ENCODE results near the gene UHMK1. TPM values are rescaled to one million over a fixed set of nuclear protein-coding genes. Genes with fewer than 3 reads are reported as not detected.

Gene UHMK1
- total RNA-seq, 1 experiment from 2014 or later, result 62.2 TPM

- POLR2A ChIA-PET (ENCODE audit: low non-redundant PET), result no interaction called here
- DNase-seq (ENCODE audit: low spot score), result peak; percentile 23
- no TSS peak for BruUV-seq (replicated peaks)
Measured at GRCh38 chr1:162475539-162476185, 22.0 kb upstream of the UHMK1 start.

GRCh38 chr1:162476620-162477019 is 21.0 kb upstream of the UHMK1 start:
- Histone ChIP-seq H3K4me1 (ENCODE audit: insufficient read depth, low read length, poor library complexity, severe bottlenecking) (no peaks in the 10 kb centered on the region), H3K27ac (ENCODE audit: low read depth, low read length, poor library complexity, severe bottlenecking) (no peak overlapping the region), H3K36me3 (ENCODE audit: insufficient read depth, low read length, poor library complexity, severe bottlenecking) (no peaks in the 10 kb centered on the region), H3K4me3 (ENCODE audit: low read depth, low read length, poor library complexity, severe bottlenecking) (no peak overlapping the region), H3K27me3 (replicated peaks; ENCODE audit: insufficient read depth, low read depth, low read length, poor library complexity) (no peaks in the 10 kb centered on the region), H3K9me3 (ENCODE audit: low read depth, low read length, poor library complexity, severe bottlenecking) (no peaks in the 10 kb centered on the region)
- no TSS peak for BruUV-seq (replicated peaks)
- no peak for TF ChIP-seq EZH2 (IDR thresholded peaks at IDR 0.05; ENCODE audit: borderline replicate concordance, low read depth, low read length, poor library complexity, severe bottlenecking)
- TF ChIP-seq CTCF (conservative IDR thresholded peaks at IDR 0.05; ENCODE audit: low read depth, low read length), result no peak
- CTCF ChIA-PET, result no interaction called here
- intact Hi-C loops (cut with micrococcal nuclease; ENCODE audit: unreplicated experiment), result no loop called here
- DNase-seq (ENCODE audit: low spot score), result no peak
- POLR2A ChIA-PET (ENCODE audit: low non-redundant PET), result no interaction called here

More at GRCh38 chr1:162475539-162476185, 22.0 kb upstream of the UHMK1 start:
- Histone ChIP-seq H3K27me3 (replicated peaks; ENCODE audit: insufficient read depth, low read depth, low read length, poor library complexity) (no peaks in the 10 kb centered on the region), H3K36me3 (ENCODE audit: insufficient read depth, low read length, poor library complexity, severe bottlenecking) (no peaks in the 10 kb centered on the region), H3K9me3 (ENCODE audit: low read depth, low read length, poor library complexity, severe bottlenecking) (no peaks in the 10 kb centered on the region), H3K4me3 (ENCODE audit: low read depth, low read length, poor library complexity, severe bottlenecking) (no peak overlapping the region), H3K27ac (ENCODE audit: low read depth, low read length, poor library complexity, severe bottlenecking) (no peak overlapping the region), H3K4me1 (ENCODE audit: insufficient read depth, low read length, poor library complexity, severe bottlenecking) (no peaks in the 10 kb centered on the region)
- CTCF ChIA-PET, result no interaction called here
- TF ChIP-seq CTCF (conservative IDR thresholded peaks at IDR 0.05; ENCODE audit: low read depth, low read length) (0 out of 2 replicates have a peak, but pooled peaks have one; percentile 17), EZH2 (IDR thresholded peaks at IDR 0.05; ENCODE audit: borderline replicate concordance, low read depth, low read length, poor library complexity, severe bottlenecking) (no peak)
- intact Hi-C loops (cut with micrococcal nuclease; ENCODE audit: unreplicated experiment), result no loop called here

- Histone ChIP-seq H3K4me3 (ENCODE audit: low read depth, low read length, poor library complexity, severe bottlenecking) (no peak overlapping the region), H3K36me3 (ENCODE audit: insufficient read depth, low read length, poor library complexity, severe bottlenecking) (no peaks in the 10 kb centered on the region), H3K27me3 (replicated peaks; ENCODE audit: insufficient read depth, low read depth, low read length, poor library complexity) (no peaks in the 10 kb centered on the region), H3K4me1 (ENCODE audit: insufficient read depth, low read length, poor library complexity, severe bottlenecking) (no peaks in the 10 kb centered on the region), H3K9me3 (ENCODE audit: low read depth, low read length, poor library complexity, severe bottlenecking) (no peaks in the 10 kb centered on the region), H3K27ac (ENCODE audit: low read depth, low read length, poor library complexity, severe bottlenecking) (no peak overlapping the region)
- DNase-seq (ENCODE audit: low spot score), result no peak
- CTCF ChIA-PET, result no interaction called here
- no TSS peak for BruUV-seq (replicated peaks)
- POLR2A ChIA-PET (ENCODE audit: low non-redundant PET), result no interaction called here
- TF ChIP-seq CTCF (conservative IDR thresholded peaks at IDR 0.05; ENCODE audit: low read depth, low read length) (no peak), EZH2 (IDR thresholded peaks at IDR 0.05; ENCODE audit: borderline replicate concordance, low read depth, low read length, poor library complexity, severe bottlenecking) (no peak)
- intact Hi-C loops (cut with micrococcal nuclease; ENCODE audit: unreplicated experiment), result no loop called here
Measured at GRCh38 chr1:162485236-162485635, 12.4 kb upstream of the UHMK1 start.

All from A673 (cell line).